Fibroblast of lung (primary cell): ENCODE measurements around the gene ENPP6. TPM values are rescaled to one million over a fixed set of nuclear protein-coding genes. Genes with fewer than 3 reads are reported as not detected.

Experiments
- DNase-seq, 2 donors: peaks; one replicate each; pipeline versions ENCODE4 v3.0.0 to v3.0.0-alpha.2; 2010; ENCODE audit warnings: low read depth in 2 of 2
- H2AFZ ChIP-seq: 2 replicates; pipeline ENCODE4 v1.5.1; 2012; ENCODE audit warnings: low read length, control low read depth, inconsistent platforms
- H3K27ac ChIP-seq: 2 replicates; pipeline ENCODE4 v1.5.1; 2011; ENCODE audit warnings: low read length, control low read depth; ENCODE audit not compliant: insufficient read depth
- H3K27me3 ChIP-seq: 2 replicates; pipeline ENCODE4 v1.5.1; 2011; ENCODE audit warnings: mild to moderate bottlenecking, low read length; ENCODE audit not compliant: control insufficient read depth, insufficient read depth
- H3K36me3 ChIP-seq: 2 replicates; pipeline ENCODE4 v1.5.1; 2011; ENCODE audit warnings: low read length; ENCODE audit not compliant: control insufficient read depth, insufficient read depth
- H3K4me1 ChIP-seq: 2 replicates; pipeline ENCODE4 v1.5.1; 2011; ENCODE audit warnings: low read length; ENCODE audit not compliant: control insufficient read depth, insufficient read depth; ENCODE audit errors: extremely low read depth
- H3K4me2 ChIP-seq: 2 replicates; pipeline ENCODE4 v1.5.1; 2011; ENCODE audit warnings: low read length, control low read depth; ENCODE audit not compliant: insufficient read depth; ENCODE audit errors: extremely low read depth
- H3K4me3 ChIP-seq, 4 experiments: fragments of 200-600 bp in 1 of 4; sonication (generic) in 1 of 4; replicated peaks in 1 of 4; 2 replicates each; pipeline ENCODE4 v1.5.1; 2011 to 2016; ENCODE audit warnings: low read length in 4 of 4, low read depth in 3 of 4, mild to moderate bottlenecking in 3 of 4, control low read depth in 2 of 4, inconsistent platforms in 1 of 4, mixed read lengths in 1 of 4; ENCODE audit not compliant: insufficient read depth in 1 of 4; ENCODE audit errors: control extremely low read depth in 1 of 4
- H3K79me2 ChIP-seq: 2 replicates; pipeline ENCODE4 v1.5.1; 2012; ENCODE audit warnings: mild to moderate bottlenecking, low read length, inconsistent platforms; ENCODE audit not compliant: control insufficient read depth, insufficient read depth
- H3K9ac ChIP-seq: 2 replicates; pipeline ENCODE4 v1.5.1; 2011; ENCODE audit warnings: mild to moderate bottlenecking, low read length, control low read depth; ENCODE audit not compliant: insufficient read depth
- H3K9me3 ChIP-seq: 2 replicates; pipeline ENCODE4 v1.5.1; 2012; ENCODE audit warnings: low read depth, low read length; ENCODE audit not compliant: control insufficient read depth, insufficient read depth
- H4K20me1 ChIP-seq: 2 replicates; pipeline ENCODE4 v1.5.1; 2011; ENCODE audit warnings: low read length; ENCODE audit not compliant: control insufficient read depth, insufficient read depth; ENCODE audit errors: extremely low read depth
- EZH2 ChIP-seq: IDR thresholded peaks from 2 replicates; pipeline ENCODE4 v1.5.1; 2012; ENCODE audit warnings: low read length, control low read depth, mild to moderate bottlenecking; ENCODE audit errors: missing control alignments
- polyA plus RNA-seq, 2 donors: library from polyadenylated mRNA; depleted of rRNA in 1 of 2; stranded (reverse) in 1 of 2; unstranded in 1 of 2; fragments of >200 nt; gene quantifications; 2 replicates each; pipeline ENCODE4 v1.2.1, GENCODE V29; 2011 to 2012; ENCODE audit warnings: missing spikeins in 1 of 2
- total RNA-seq: library from RNA; depleted of rRNA; stranded (reverse); fragments of >200 nt; gene quantifications from 2 replicates; pipeline ENCODE4 v1.2.1, GENCODE V29; 2014
- TF ChIP-seq, protein P1 (sequence below), 2 donors: IDR thresholded peaks in 1 of 2; conservative IDR thresholded peaks in 1 of 2; 1 replicate in 1 of 2; 2 replicates in 1 of 2; pipeline ENCODE4 v1.5.1; 2011 to 2012; ENCODE audit warnings: low read length in 2 of 2, control low read depth in 1 of 2, inconsistent platforms in 1 of 2, low read depth in 1 of 2, mild to moderate bottlenecking in 1 of 2

ENPP6 gene
- total and polyA plus RNA-seq, 2 donors (not counting 1 experiment from before 2014, with no cell fraction given) = 0.17 to 0.33 TPM

- no peak overlapping the region for H3K27ac ChIP-seq
- TF ChIP-seq, protein P1, sequence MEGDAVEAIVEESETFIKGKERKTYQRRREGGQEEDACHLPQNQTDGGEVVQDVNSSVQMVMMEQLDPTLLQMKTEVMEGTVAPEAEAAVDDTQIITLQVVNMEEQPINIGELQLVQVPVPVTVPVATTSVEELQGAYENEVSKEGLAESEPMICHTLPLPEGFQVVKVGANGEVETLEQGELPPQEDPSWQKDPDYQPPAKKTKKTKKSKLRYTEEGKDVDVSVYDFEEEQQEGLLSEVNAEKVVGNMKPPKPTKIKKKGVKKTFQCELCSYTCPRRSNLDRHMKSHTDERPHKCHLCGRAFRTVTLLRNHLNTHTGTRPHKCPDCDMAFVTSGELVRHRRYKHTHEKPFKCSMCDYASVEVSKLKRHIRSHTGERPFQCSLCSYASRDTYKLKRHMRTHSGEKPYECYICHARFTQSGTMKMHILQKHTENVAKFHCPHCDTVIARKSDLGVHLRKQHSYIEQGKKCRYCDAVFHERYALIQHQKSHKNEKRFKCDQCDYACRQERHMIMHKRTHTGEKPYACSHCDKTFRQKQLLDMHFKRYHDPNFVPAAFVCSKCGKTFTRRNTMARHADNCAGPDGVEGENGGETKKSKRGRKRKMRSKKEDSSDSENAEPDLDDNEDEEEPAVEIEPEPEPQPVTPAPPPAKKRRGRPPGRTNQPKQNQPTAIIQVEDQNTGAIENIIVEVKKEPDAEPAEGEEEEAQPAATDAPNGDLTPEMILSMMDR (conservative IDR thresholded peaks at IDR 0.05 in 1 of 2, IDR thresholded peaks at IDR 0.05 in 1 of 2; ENCODE audit: low read depth in 1 of 2, low read length in 2 of 2) = no peak
- TF ChIP-seq EZH2 = no peak
- peaks cover 3% of the 10 kb centered on the region for H3K4me1 ChIP-seq
- H4K20me1 ChIP-seq = no peaks in the 10 kb centered on the region
- H3K27me3 ChIP-seq = no peaks in the 10 kb centered on the region
- H3K36me3 ChIP-seq = no peaks in the 10 kb centered on the region
- no peaks in the 10 kb centered on the region for H3K79me2 ChIP-seq
- no peak overlapping the region for H3K9ac ChIP-seq
- H3K9me3 ChIP-seq = no peaks in the 10 kb centered on the region
- no peak overlapping the region for H3K4me3 ChIP-seq
- no peak overlapping the region for H3K4me2 ChIP-seq
- H2AFZ ChIP-seq = no peak overlapping the region
- no peak for DNase-seq
Measured at GRCh38 chr4:184101711-184102110, 116.0 kb downstream of the ENPP6 start.

GRCh38 chr4:184100297-184100885 is 117.3 kb downstream of the ENPP6 start:
- H3K4me2 ChIP-seq = no peak overlapping the region
- no peaks in the 10 kb centered on the region for H3K27me3 ChIP-seq
- no peaks in the 10 kb centered on the region for H3K9me3 ChIP-seq
- H3K9ac ChIP-seq = no peak overlapping the region
- TF ChIP-seq EZH2 = no peak
- TF ChIP-seq, protein P1 (conservative IDR thresholded peaks at IDR 0.05 in 1 of 2, IDR thresholded peaks at IDR 0.05 in 1 of 2; ENCODE audit: low read depth in 1 of 2, low read length in 2 of 2) = peak; percentile 71 to 81
- H3K4me3 ChIP-seq = no peak overlapping the region
- H2AFZ ChIP-seq = no peak overlapping the region
- H3K36me3 ChIP-seq = no peaks in the 10 kb centered on the region
- peaks cover 3% of the 10 kb centered on the region for H3K4me1 ChIP-seq
- no peaks in the 10 kb centered on the region for H4K20me1 ChIP-seq
- no peaks in the 10 kb centered on the region for H3K79me2 ChIP-seq
- H3K27ac ChIP-seq = no peak overlapping the region
- peak in 1 of 2 donors; percentile 43 for DNase-seq

DNA sequence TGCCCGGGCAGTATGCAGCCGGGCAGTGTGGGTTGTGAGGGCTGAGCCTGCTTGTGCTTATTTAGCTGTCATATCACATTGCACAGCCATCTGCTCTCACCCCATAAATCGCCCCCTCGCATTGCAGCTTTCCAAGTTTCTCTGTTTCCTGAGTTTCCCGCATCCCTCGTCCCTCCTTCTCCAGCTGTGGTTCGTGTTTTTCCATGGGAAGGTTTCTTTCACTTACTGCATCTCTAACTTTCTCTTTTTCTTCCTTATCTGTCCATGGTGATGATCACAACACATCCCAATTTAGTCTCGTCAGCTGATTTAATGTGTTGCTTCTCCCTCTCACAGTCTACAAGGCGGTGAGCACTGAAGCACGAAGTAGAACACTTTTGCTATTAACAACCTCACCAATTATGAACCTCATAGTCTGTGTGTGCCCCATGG is 118.1 kb downstream of the ENPP6 start:
- Histone ChIP-seq H3K4me2 (no peak overlapping the region), H3K9ac (no peak overlapping the region), H3K4me3 (no peak overlapping the region), H3K79me2 (no peaks in the 10 kb centered on the region), H3K36me3 (no peaks in the 10 kb centered on the region), H3K27me3 (no peaks in the 10 kb centered on the region), H3K9me3 (no peaks in the 10 kb centered on the region), H3K4me1 (peaks cover 3% of the 10 kb centered on the region), H2AFZ (no peak overlapping the region), H3K27ac (no peak overlapping the region), H4K20me1 (no peaks in the 10 kb centered on the region)
- no peak for TF ChIP-seq EZH2
- TF ChIP-seq, protein P1 (conservative IDR thresholded peaks at IDR 0.05 in 1 of 2, IDR thresholded peaks at IDR 0.05 in 1 of 2; ENCODE audit: low read depth in 1 of 2, low read length in 2 of 2) = no peak
- DNase-seq = peak in 1 of 2 donors; percentile 81
